ENCODE data around the gene RPRD2. TPM values are rescaled to one million over a fixed set of nuclear protein-coding genes. Genes with fewer than 3 reads are reported as not detected.

The RPRD2 gene
- total and polyA plus RNA-seq, 2 experiments from 2014 or later, result 16.8 to 20.4 TPM

DNA sequence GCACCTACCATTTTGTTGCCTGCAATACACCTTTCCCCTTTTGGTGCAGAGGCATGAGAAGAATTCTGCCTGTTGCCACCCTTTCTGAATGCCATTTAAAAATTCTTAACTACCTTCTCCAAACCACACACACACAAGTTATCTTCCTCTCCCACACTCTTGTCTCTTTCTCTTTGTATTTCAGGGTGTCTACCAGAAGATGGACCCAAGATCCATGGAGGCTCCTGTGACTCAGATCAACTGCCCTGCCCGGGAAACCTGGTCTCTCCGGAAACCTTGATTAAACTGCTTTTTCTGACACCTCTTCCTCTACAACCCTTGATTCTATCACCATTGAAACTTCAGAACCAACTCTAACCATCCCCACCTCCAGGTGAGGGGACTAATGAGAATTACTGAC is 120.9 kb downstream of the RPRD2 start:
- H4K20me1 ChIP-seq (replicated peaks; ENCODE audit: insufficient read depth), result no peaks in the 10 kb centered on the region
- Mint-ChIP-seq H3K4me1 (peaks cover 8% of the 10 kb centered on the region), H3K9me3 (no peaks in the 10 kb centered on the region), H3K36me3 (ENCODE audit: low read depth) (peaks cover 9% of the 10 kb centered on the region), H3K27me3 (ENCODE audit: insufficient read depth, low read depth, poor library complexity) (peaks cover 10% of the 10 kb centered on the region), H3K27ac (no peak overlapping the region), H3K4me3 (no peak overlapping the region)
- H3K27me3 ChIP-seq (ENCODE audit: insufficient read depth), result no peaks in the 10 kb centered on the region
- H3K36me3 ChIP-seq (ENCODE audit: insufficient read depth), result peaks cover 11% of the 10 kb centered on the region; the same call in 1 of the 2 replicates
- H3K4me3 ChIP-seq, result no peak overlapping the region
- H3K27ac ChIP-seq (ENCODE audit: low read depth), result 0 out of 2 replicates have a peak overlapping the region, but pooled peaks have one; percentile 51
- DNase-seq (ENCODE audit: low spot score) (peak; percentile 33), ATAC-seq (no peak)
- H3F3A ChIP-seq (replicated peaks; ENCODE audit: low read depth), result peaks cover 8% of the 10 kb centered on the region; the same call in 1 of the 2 replicates
- H3K4me1 ChIP-seq (ENCODE audit: insufficient read depth), result peaks cover 4% of the 10 kb centered on the region; the same call in 1 of the 2 replicates
- H3K4me2 ChIP-seq, result no peak overlapping the region
- peaks cover 13% of the 10 kb centered on the region for H3K79me2 ChIP-seq (replicated peaks; ENCODE audit: insufficient read depth)
- TF ChIP-seq CTCF (conservative IDR thresholded peaks at IDR 0.05; ENCODE audit: low read depth in 2 of 2) (peak; percentile 21 to 39), CREB1 (CRISPR knock-in tag; IDR thresholded peaks at IDR 0.05; ENCODE audit: low read depth) (no peak), ZNF114 (CRISPR knock-in tag; IDR thresholded peaks at IDR 0.05) (no peak)
- no peaks in the 10 kb centered on the region for H3K9me2 ChIP-seq (ENCODE audit: insufficient read depth)
- peak overlapping the region; percentile 95 for H2AFZ ChIP-seq

DNA sequence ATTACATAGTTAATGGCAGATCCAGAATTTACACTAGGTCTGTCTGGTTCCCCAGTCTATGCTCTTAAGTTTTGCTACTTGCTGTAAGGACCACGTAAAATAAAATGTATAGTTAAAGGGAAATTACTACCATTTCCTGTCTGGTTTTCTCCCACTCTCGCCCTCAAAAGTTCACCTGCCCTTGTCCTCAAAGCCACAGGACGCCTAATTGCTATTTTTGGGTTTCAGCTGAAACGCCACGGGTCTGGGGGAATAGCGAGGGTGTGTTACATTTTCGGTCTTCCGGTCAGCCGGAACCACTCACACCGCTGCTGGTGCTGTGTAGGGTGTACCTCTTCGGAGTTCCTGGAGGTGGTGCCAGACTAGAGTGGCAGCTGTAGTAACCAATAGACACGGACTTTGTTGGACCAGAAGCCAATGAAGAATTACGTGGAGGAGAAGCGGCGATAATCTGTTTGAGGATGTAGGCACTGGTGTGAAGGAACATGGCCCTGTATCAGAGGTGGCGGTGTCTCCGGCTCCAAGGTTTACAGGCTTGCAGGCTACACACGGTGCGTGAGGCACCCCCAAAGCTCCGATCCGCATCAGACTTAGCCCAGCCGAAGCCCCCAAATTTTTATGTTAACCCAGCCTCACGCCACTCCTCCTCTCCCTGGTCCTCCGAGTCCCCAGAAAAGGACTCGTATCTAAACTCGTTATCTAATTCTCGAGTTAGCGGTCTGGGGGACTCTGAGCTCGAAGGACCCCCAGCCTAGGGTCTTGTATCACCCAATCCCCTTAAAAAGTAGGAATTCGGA is 123.2 kb downstream of the RPRD2 start, which contains the start of gene TARS2:
TARS2 (plus strand) TSS at position 454 of the 797 bp plus-strand sequence; CDS start at position 486, 32 bp downstream.
- Histone ChIP-seq H3K9me2 (ENCODE audit: insufficient read depth) (no peaks in the 10 kb centered on the region), H3K27me3 (ENCODE audit: insufficient read depth) (no peaks in the 10 kb centered on the region), H3K36me3 (ENCODE audit: insufficient read depth) (peaks cover 24% of the 10 kb centered on the region), H3K27ac (ENCODE audit: low read depth) (peak within 1 kb of the TSS; percentile 61), H2AFZ (peak within 1 kb of the TSS; percentile 67), H3K4me1 (ENCODE audit: insufficient read depth) (peaks cover 4% of the 10 kb centered on the region; the same call in 1 of the 2 replicates), H4K20me1 (replicated peaks; ENCODE audit: insufficient read depth) (no peaks in the 10 kb centered on the region), H3K4me3 (peak within 1 kb of the TSS; percentile 79), H3K79me2 (replicated peaks; ENCODE audit: insufficient read depth) (peaks cover 13% of the 10 kb centered on the region), H3K4me2 (peak within 1 kb of the TSS; percentile 94), H3F3A (replicated peaks; ENCODE audit: low read depth) (peaks cover 8% of the 10 kb centered on the region; the same call in 1 of the 2 replicates)
- Mint-ChIP-seq H3K9me3 (no peaks in the 10 kb centered on the region), H3K4me3 (peak within 1 kb of the TSS; percentile 98), H3K4me1 (peaks cover 8% of the 10 kb centered on the region), H3K27ac (peak within 1 kb of the TSS; percentile 96), H3K27me3 (ENCODE audit: insufficient read depth, low read depth, poor library complexity) (peaks cover 9% of the 10 kb centered on the region), H3K36me3 (ENCODE audit: low read depth) (peaks cover 30% of the 10 kb centered on the region)
- ATAC-seq (peak; percentile 100), DNase-seq (ENCODE audit: low spot score) (peak; percentile 98)
- TF ChIP-seq REST (IDR thresholded peaks at IDR 0.05; ENCODE audit: unreplicated experiment), result no peak
- TF ChIP-seq, protein P1, sequence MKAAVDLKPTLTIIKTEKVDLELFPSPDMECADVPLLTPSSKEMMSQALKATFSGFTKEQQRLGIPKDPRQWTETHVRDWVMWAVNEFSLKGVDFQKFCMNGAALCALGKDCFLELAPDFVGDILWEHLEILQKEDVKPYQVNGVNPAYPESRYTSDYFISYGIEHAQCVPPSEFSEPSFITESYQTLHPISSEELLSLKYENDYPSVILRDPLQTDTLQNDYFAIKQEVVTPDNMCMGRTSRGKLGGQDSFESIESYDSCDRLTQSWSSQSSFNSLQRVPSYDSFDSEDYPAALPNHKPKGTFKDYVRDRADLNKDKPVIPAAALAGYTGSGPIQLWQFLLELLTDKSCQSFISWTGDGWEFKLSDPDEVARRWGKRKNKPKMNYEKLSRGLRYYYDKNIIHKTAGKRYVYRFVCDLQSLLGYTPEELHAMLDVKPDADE (IDR thresholded peaks at IDR 0.05), result peak; percentile 75
- no peak for TF ChIP-seq EZH2phosphoT487 (IDR thresholded peaks at IDR 0.05; ENCODE audit: unreplicated experiment)
- no peak for TF ChIP-seq CTCF (conservative IDR thresholded peaks at IDR 0.05; ENCODE audit: low read depth in 2 of 2)
- TF ChIP-seq ZNF114 (CRISPR knock-in tag; IDR thresholded peaks at IDR 0.05), result no peak
- TF ChIP-seq EZH2 (IDR thresholded peaks at IDR 0.05; ENCODE audit: low read depth, unreplicated experiment), result no peak
- TF ChIP-seq CREB1 (CRISPR knock-in tag; IDR thresholded peaks at IDR 0.05; ENCODE audit: low read depth), result peak; percentile 84
- 0 out of 2 replicates have a peak, but pooled peaks have one; percentile 36 for TF ChIP-seq NANOG (IDR thresholded peaks at IDR 0.05; ENCODE audit: borderline replicate concordance)
